ENCODE results near the gene STRADA. TPM values are rescaled to one million over a fixed set of nuclear protein-coding genes. Genes with fewer than 3 reads are reported as not detected.

STRADA gene
- total RNA-seq, 3 donors from 2014 or later = 35.8 to 37.7 (median 35.9) TPM

DNA sequence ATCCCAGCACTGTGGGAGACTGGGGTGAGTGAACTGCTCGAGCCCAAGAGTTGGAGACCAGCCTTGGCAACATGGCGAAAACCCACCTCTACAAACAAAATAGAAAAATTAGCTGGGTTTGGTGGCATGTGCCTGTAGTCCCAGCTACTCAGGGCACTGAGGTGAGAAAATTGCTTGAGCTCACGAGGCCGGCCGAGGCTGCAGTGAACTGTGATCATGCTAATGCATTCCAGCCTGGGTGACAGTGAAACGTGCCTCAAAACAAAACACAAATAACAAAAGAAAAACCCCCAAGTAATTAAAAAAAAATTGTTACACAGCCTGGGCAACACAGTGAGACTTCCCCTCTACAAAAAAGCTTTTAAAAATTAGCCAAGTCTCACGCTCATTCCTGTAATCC is 26.8 kb upstream of the STRADA start:
- no peak for ATAC-seq
- Mint-ChIP-seq H3K4me1 (ENCODE audit: low read depth) (peaks cover 34% of the 10 kb centered on the region), H3K36me3 (ENCODE audit: insufficient read depth) (peaks cover 20% of the 10 kb centered on the region), H3K27me3 (ENCODE audit: low read depth) (no peaks in the 10 kb centered on the region), H3K4me3 (no peak overlapping the region), H3K9me3 (no peaks in the 10 kb centered on the region)
- no peak for DNase-seq

DNA sequence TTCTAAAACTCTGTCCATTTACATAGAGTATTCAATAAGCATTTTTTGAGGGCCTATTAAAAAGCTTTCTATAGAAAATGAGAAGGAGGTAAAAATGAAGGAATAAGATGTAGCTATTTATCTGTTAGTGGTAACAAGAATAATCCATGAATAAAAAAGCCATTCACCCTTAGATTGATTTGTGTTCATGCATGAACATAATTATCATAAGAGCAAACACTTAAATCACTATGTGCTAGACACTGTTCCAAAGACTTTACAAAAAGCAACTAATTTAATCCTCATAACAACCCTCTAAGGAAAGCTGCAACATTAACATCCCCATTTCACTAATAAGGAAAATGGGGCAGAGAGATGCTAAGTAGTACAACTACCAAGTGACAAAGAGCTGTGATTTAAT is 25.2 kb upstream of the STRADA start:
- peaks cover 31% of the 10 kb centered on the region for H3K4me1 Mint-ChIP-seq (ENCODE audit: low read depth)
- no peak overlapping the region for H3K4me3 Mint-ChIP-seq
- DNase-seq (no peak), ATAC-seq (no peak)
- no peaks in the 10 kb centered on the region for H3K9me3 Mint-ChIP-seq
- no peaks in the 10 kb centered on the region for H3K27me3 Mint-ChIP-seq (ENCODE audit: low read depth)
- H3K36me3 Mint-ChIP-seq (ENCODE audit: insufficient read depth) = peaks cover 27% of the 10 kb centered on the region

DNA sequence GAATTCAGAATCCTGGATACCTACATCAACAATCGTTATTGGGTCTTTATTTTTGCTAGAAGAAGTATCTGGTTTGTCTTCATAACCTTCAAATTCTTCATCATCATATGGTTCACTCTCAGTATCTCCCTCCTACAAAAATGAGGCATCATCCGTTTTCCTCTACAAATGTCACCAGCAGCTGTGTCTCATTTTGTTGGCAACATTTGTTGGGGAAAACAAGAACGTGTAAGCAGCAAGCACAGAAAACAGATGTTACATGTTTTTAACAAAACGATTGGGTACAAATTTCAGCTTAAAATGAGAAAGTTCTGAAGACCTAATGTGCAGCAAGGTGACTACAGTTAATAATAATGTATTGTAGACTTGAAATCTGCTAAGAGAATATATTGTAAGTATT is 23.1 kb upstream of the STRADA start:
- Mint-ChIP-seq H3K36me3 (ENCODE audit: insufficient read depth) (peaks cover 28% of the 10 kb centered on the region), H3K27me3 (ENCODE audit: low read depth) (no peaks in the 10 kb centered on the region), H3K4me3 (no peak overlapping the region), H3K9me3 (no peaks in the 10 kb centered on the region), H3K4me1 (ENCODE audit: low read depth) (peaks cover 25% of the 10 kb centered on the region)
- ATAC-seq (no peak), DNase-seq (no peak)

DNA sequence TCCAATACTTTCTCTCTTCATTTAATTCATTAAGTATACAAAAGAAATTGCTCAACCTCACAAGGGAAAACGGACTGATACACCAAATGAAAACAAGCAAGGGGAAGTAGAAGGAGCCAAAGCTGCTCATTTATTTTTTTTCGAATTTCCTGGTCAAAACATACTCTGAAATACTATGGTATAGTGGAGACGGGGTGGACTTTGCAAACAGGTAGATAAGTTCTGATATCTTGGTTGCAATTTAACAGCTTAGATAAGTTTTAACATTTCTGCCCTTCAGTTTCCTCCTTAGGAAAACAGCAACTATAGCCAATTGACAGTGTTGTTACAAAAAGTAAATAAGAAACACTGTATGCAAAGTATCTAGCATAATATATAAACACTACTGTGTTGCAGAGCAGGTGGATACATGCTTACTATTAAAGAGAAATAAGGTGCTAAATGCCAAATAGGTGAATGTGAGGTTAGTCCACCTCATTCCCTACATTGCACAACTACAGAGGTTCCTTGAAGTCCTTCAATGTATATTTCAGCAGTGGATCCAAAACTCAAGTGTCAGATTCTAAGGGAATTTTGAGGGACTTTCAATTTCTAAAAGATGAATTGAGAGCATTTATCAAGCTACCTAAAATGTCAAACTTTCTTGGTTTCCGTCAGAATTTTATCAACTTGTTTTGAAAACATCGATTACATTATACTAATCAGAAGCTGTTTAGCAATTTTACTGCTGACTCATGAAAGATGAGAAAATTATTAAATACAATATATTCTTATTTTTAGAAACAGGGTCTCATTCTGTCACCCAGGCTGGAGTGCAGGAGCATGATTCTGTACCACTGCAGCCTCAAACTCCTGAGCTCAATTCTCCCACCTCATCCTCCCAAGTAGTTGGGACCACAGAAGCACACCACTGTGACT is 20.8 kb upstream of the STRADA start:
- ATAC-seq = no peak
- no peaks in the 10 kb centered on the region for H3K27me3 Mint-ChIP-seq (ENCODE audit: low read depth)
- H3K4me3 Mint-ChIP-seq = no peak overlapping the region
- peaks cover 16% of the 10 kb centered on the region for H3K4me1 Mint-ChIP-seq (ENCODE audit: low read depth)
- H3K36me3 Mint-ChIP-seq (ENCODE audit: insufficient read depth) = peaks cover 36% of the 10 kb centered on the region
- no peak for DNase-seq
- no peaks in the 10 kb centered on the region for H3K9me3 Mint-ChIP-seq

DNA sequence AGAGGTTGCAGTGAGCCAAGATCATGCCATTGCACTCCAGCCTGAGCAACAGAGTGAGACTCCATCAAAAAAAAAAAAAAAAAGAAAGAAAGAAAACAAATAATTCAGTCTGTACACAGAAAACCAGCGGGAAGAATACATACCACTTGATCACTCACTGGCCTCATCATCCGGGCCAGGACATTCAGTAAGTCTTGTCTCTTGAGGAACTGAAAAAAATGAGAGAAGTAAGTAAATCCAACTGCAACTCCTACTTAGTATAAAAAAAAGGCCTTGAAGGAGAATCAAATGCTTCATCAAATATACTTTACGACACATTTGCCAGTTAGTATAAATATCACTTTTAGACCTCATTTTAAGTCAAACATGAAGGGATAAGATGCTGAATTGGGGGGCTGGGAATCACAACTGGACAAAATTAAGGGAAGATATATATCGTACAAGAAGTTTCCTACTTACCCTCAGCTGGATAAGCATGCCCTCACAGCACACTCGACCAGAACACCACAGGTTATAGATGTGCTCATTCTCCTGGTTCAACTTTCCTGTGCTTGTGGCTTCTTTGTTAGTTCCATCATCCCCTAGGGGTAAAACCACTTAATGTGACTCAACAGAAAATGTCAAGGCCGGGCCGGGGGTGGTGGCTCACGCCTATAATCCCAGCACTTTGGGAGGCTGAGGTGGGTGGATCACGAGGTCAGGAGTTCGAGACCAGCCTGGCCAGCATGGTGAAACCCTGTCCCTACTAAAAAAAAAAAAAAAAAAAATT is 19.4 kb upstream of the STRADA start:
- DNase-seq (no peak), ATAC-seq (peak in 1 of 2 donors; percentile 32)
- no peaks in the 10 kb centered on the region for H3K27me3 Mint-ChIP-seq (ENCODE audit: low read depth)
- H3K36me3 Mint-ChIP-seq (ENCODE audit: insufficient read depth) = peaks cover 41% of the 10 kb centered on the region
- peaks cover 6% of the 10 kb centered on the region for H3K4me1 Mint-ChIP-seq (ENCODE audit: low read depth)
- no peaks in the 10 kb centered on the region for H3K9me3 Mint-ChIP-seq
- no peak overlapping the region for H3K4me3 Mint-ChIP-seq

DNA sequence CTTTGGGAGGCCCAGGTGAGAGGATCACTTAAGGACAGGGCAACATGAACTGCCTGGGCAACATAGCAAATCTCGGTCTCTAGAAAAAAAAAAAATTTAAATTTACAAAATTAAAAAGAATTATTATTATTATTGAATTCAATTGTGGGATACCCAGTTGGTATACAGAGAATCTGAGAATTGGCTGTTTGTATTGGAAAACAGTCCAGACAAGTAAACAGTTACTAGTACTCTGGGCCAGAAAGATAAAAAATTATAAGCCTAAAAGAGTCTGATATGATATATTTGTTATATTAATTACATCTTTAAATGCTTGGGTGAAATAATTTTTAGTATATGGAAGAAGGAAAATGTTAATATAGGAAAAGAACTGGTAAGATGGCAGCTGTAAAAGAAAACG is 16.8 kb upstream of the STRADA start:
- no peaks in the 10 kb centered on the region for H3K27me3 Mint-ChIP-seq (ENCODE audit: low read depth)
- ATAC-seq (no peak), DNase-seq (no peak)
- peaks cover 4% of the 10 kb centered on the region for H3K4me1 Mint-ChIP-seq (ENCODE audit: low read depth)
- no peak overlapping the region for H3K4me3 Mint-ChIP-seq
- H3K9me3 Mint-ChIP-seq = no peaks in the 10 kb centered on the region
- peaks cover 30% of the 10 kb centered on the region for H3K36me3 Mint-ChIP-seq (ENCODE audit: insufficient read depth)

DNA sequence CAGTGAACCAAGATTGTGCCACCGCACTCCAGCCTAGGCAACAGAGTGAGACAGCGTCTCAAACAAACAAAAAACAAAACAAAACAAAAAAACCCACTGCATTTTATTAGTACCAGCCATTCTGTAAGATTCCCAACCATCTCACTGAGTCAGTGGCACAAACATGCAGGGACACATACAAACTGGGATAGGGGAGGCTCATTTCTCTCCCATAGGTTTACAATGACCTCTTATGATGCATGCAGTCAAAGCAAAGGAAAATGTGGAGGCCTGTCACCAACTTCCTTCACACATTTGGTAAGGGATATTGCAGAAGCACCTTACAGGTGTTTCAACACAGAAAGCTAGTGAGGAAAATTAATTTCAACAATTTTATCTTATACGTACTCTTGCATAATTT is 12.4 kb upstream of the STRADA start:
- Mint-ChIP-seq H3K9me3 (no peaks in the 10 kb centered on the region), H3K27me3 (ENCODE audit: low read depth) (no peaks in the 10 kb centered on the region), H3K36me3 (ENCODE audit: insufficient read depth) (peaks cover 31% of the 10 kb centered on the region), H3K4me3 (no peak overlapping the region), H3K4me1 (ENCODE audit: low read depth) (peaks cover 11% of the 10 kb centered on the region)
- ATAC-seq (no peak), DNase-seq (no peak)

DNA sequence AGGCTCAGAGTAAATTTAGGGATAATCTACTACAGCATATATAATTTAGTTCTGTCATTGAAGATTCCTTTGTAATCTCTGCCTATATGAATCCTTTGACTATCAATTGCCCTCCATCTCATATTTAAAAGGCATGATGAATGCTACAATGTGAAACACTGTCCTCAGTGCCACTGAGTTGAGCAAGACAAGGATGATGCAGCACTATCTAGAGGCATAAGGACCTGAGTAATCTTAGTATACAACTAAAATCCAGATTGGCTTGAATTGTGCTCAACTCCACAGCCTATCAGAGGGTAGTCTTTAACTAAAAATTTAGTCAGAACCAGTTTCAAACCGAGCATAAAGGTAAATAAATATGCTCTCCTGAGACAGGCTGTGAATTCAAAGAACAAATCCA is 11.6 kb upstream of the STRADA start:
- H3K36me3 Mint-ChIP-seq (ENCODE audit: insufficient read depth) = peaks cover 30% of the 10 kb centered on the region
- no peak overlapping the region for H3K4me3 Mint-ChIP-seq
- H3K27me3 Mint-ChIP-seq (ENCODE audit: low read depth) = no peaks in the 10 kb centered on the region
- no peaks in the 10 kb centered on the region for H3K9me3 Mint-ChIP-seq
- no peak for DNase-seq
- ATAC-seq = no peak
- H3K4me1 Mint-ChIP-seq (ENCODE audit: low read depth) = peaks cover 11% of the 10 kb centered on the region

DNA sequence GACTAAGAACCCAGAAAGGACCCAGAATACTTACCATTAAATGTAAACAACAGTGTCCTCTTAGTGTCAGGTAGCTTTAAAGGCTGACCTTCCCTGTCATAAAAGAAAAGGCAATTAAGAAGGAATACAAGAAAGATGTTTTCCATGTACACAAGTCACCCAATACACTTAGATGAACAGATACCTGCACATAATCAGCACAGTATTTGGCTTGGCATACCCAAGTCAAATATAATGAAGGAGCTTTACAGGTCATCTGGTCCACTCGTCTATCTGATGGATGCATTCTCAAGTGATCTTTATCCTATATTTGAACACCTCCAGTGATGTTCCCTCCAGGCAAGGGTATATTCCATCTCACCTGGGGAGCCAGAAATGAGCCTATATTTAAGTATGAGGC is 11.1 kb upstream of the STRADA start:
- DNase-seq (no peak), ATAC-seq (no peak)
- Mint-ChIP-seq H3K9me3 (no peaks in the 10 kb centered on the region), H3K27me3 (ENCODE audit: low read depth) (no peaks in the 10 kb centered on the region), H3K4me1 (ENCODE audit: low read depth) (peaks cover 11% of the 10 kb centered on the region), H3K36me3 (ENCODE audit: insufficient read depth) (peaks cover 25% of the 10 kb centered on the region), H3K4me3 (no peak overlapping the region)

DNA sequence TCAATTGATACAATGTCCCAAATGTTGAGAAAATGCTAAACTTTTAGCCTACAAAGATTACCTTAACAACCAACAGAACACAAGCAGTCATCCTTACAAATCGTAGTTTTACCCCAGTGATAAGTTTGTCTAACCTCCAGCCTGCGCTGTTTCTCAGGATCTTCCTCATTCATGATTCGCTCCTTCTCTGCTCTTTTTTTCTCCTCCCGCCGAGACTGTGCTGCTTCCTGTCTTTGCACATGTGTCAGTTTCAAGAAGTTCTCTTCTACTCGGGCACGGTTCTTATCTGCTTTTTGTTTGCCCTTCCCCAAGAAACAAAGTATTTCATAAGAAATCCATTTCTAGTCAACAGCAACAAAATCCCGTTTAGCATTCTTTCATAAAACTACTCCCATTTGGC is 10.2 kb upstream of the STRADA start:
- peaks cover 25% of the 10 kb centered on the region for H3K36me3 Mint-ChIP-seq (ENCODE audit: insufficient read depth)
- peak; percentile 62 to 63 for ATAC-seq
- no peaks in the 10 kb centered on the region for H3K27me3 Mint-ChIP-seq (ENCODE audit: low read depth)
- H3K4me3 Mint-ChIP-seq = peak overlapping the region; percentile 59
- peaks cover 11% of the 10 kb centered on the region for H3K4me1 Mint-ChIP-seq (ENCODE audit: low read depth)
- DNase-seq = peak; percentile 11
- no peaks in the 10 kb centered on the region for H3K9me3 Mint-ChIP-seq

DNA sequence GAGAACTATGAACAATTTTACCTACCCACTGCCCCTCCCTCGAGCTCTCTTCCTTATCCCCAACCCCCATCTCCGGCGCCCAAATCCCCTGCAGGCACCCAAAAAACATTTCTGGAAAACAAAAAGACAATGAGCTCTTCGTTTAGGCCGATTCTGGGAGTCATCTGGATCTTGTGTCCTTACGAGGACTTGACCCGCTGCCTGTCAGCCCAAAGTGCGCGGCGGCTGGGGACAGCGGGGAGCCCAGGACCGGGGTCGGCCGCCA is 524 bp downstream of the STRADA start:
- Mint-ChIP-seq H3K4me1 (ENCODE audit: low read depth) (peaks cover 18% of the 10 kb centered on the region), H3K36me3 (ENCODE audit: insufficient read depth) (peaks cover 7% of the 10 kb centered on the region), H3K4me3 (peak overlapping the region; percentile 95), H3K9me3 (no peaks in the 10 kb centered on the region), H3K27me3 (ENCODE audit: low read depth) (no peaks in the 10 kb centered on the region)
- DNase-seq (no peak), ATAC-seq (peak in 1 of 2 donors; percentile 0)

DNA sequence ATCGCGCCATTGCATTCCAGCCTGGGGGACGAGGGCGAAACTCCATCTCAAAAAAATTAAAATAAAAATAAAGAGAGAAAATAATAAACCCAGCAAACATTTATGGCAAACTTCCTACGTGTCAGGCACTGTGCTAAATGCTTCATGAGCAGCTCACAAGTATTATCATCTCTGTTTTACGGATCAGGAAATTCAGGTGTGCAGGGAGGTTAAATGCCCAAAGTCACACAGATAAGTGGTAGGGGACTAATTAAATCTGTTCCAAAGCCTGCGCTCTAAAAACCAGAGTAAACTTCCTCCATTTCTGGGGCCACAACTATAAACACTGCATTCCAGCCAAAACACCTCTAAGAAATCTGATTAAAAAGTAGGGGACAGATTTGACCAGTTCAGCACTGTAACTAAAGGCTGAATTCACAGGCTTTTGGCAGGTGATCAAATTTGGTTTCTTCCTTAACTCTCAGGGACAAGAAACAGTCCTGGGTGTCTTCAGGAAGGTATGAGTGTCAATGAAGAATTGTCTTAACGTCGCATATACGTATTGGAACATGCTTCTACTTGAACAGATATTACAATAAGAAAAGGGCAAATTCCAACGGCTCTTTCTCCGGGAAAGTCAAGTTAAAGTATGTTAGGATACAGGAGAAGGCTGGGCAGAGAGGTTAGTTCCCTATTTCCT is 996 bp downstream of the STRADA start:
- Mint-ChIP-seq H3K9me3 (no peaks in the 10 kb centered on the region), H3K27me3 (ENCODE audit: low read depth) (no peaks in the 10 kb centered on the region), H3K4me1 (ENCODE audit: low read depth) (peaks cover 18% of the 10 kb centered on the region), H3K36me3 (ENCODE audit: insufficient read depth) (peaks cover 3% of the 10 kb centered on the region), H3K4me3 (peak overlapping the region; percentile 95)
- no peak for ATAC-seq
- no peak for DNase-seq

DNA sequence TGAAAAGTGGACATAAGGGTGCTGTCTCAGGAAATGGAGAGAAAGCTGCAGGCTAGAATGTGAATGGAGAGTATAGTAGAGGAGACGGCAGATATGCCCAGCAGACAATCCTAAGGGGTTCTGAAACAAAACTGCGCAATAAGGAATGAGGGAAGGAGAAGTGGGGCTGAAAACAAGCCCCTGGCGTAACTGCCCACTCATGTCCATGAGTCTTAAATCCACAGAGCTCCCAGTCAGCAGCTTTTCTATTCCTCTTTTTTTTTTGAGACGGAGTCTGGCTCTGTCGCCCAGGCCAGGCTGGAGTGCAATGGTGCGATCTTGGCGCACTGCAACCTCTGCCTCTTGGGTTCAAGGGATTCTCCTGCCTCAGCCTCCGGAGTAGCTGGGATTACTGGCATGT is 5.9 kb downstream of the STRADA start:
- ATAC-seq (no peak), DNase-seq (no peak)
- Mint-ChIP-seq H3K4me1 (ENCODE audit: low read depth) (peaks cover 14% of the 10 kb centered on the region), H3K9me3 (no peaks in the 10 kb centered on the region), H3K4me3 (no peak overlapping the region), H3K36me3 (ENCODE audit: insufficient read depth) (peaks cover 3% of the 10 kb centered on the region), H3K27me3 (ENCODE audit: low read depth) (no peaks in the 10 kb centered on the region)

DNA sequence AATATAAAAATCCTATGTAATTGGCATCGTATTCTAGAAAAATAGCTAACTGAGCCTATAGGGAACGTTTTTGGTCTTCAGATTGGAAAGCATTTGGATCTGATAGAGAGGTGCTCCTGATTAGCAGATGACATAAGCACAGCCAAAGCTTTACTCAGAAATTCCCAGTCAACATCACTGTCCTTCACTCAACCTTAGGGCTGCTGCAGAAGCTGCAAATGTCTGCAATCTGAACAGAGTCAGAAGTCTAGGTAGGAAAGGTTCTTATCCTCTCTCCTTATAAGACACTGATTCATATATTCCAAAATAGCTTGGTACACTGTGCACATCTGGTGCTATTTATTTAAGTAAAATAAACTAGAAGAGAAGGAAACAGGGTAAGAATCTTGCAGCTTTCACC is 19.2 kb downstream of the STRADA start:
- Mint-ChIP-seq H3K4me1 (ENCODE audit: low read depth) (no peaks in the 10 kb centered on the region), H3K36me3 (ENCODE audit: insufficient read depth) (peaks cover 11% of the 10 kb centered on the region), H3K4me3 (no peak overlapping the region), H3K9me3 (no peaks in the 10 kb centered on the region), H3K27me3 (ENCODE audit: low read depth) (no peaks in the 10 kb centered on the region)
- DNase-seq (no peak), ATAC-seq (no peak)
